Heart right ventricle (tissue), 16 donors: ENCODE measurements around the gene NLGN4X. TPM values are rescaled to one million over a fixed set of nuclear protein-coding genes. Genes with fewer than 3 reads are reported as not detected.
A peak's percentile ranks its signal among the peaks of the same experiment; 100 is the strongest.

ENCODE experiments used
- ATAC-seq, 8 donors: fragments of 200-7000 bp; cut with Tn5 transposase; one replicate each; pipeline ENCODE4 v1.9.1; 2020; ENCODE audit warnings: mild to moderate bottlenecking in 8 of 8, moderate library complexity in 8 of 8, moderate number of reproducible peaks in 1 of 8
- DNase-seq, 2 donors: peaks; one replicate each; pipeline ENCODE4 v3.0.0-alpha.2; 2020
- H3K27ac ChIP-seq, 10 donors: fragments of 200-600 bp; sonication (generic) in 2 of 10; one replicate each; pipeline versions ENCODE4 v1.5.0 to v1.8.0; 2020 to 2022; ENCODE audit warnings: mild to moderate bottlenecking in 3 of 10
- H3K27me3 ChIP-seq, 7 donors: fragments of 200-600 bp; one replicate each; pipeline ENCODE4 v1.8.0; 2021 to 2022; ENCODE audit warnings: mild to moderate bottlenecking in 2 of 7
- H3K36me3 ChIP-seq, 9 donors: fragments of 200-600 bp; sonication (generic) in 1 of 9; one replicate each; pipeline versions ENCODE4 v1.5.0 to v1.8.0; 2020 to 2022; ENCODE audit warnings: mild to moderate bottlenecking in 2 of 9
- H3K4me1 ChIP-seq, 9 donors: fragments of 200-600 bp; sonication (generic) in 1 of 9; one replicate each; pipeline versions ENCODE4 v1.5.0 to v1.8.0; 2020 to 2022; ENCODE audit warnings: mild to moderate bottlenecking in 4 of 9
- H3K4me3 ChIP-seq, 10 donors: fragments of 200-600 bp; sonication (generic) in 2 of 10; one replicate each; pipeline versions ENCODE4 v1.5.0 to v1.8.0; 2020 to 2022; ENCODE audit warnings: mild to moderate bottlenecking in 7 of 10, moderate library complexity in 2 of 10
- H3K9me3 ChIP-seq, 11 donors: fragments of 200-600 bp in 10 of 11; sonication (generic) in 2 of 11; one replicate each; pipeline versions ENCODE4 v1.5.0 to v1.8.0; 2013 to 2022; ENCODE audit warnings: mild to moderate bottlenecking in 2 of 11, control low read depth in 1 of 11, moderate library complexity in 1 of 11
- WGBS, 2 donors: extraction: QIAGEN DNeasy Blood & Tissue Kit; methylation state at CpG; one replicate each; pipeline ENCODE4 v1.1.7; 2013; ENCODE audit warnings: inconsistent platforms in 1 of 2; 5-methylcytosine and 5-hydroxymethylcytosine counted together
- intact Hi-C, 10 donors: fragments of 100-400 bp; cut with DNase I; formaldehyde crosslinking; loops; one replicate each; pipeline versions ENCODE4 v1.11.1 to v1.14.2; 2022
- polyA plus RNA-seq, 2 donors: library from polyadenylated mRNA; stranded (reverse); fragments of 200-250 nt; gene quantifications; one replicate each; pipeline ENCODE4 v1.2.3, GENCODE V29; 2013
- total RNA-seq, 10 donors: library from RNA; stranded (reverse); fragmentation: NEBNext Ultra II Directional in 3 of 10; extraction: Animal tissue kit (Norgen Biotek cat#: 25700) in 3 of 10; gene quantifications; one replicate each; pipeline versions ENCODE4 v1.2.1 to v1.2.4, GENCODE V29; 2021 to 2023
- TF ChIP-seq, protein P1 (sequence below), 9 donors: fragments of 200-600 bp; sonication (generic) in 2 of 9; IDR thresholded peaks; one replicate each; pipeline versions ENCODE4 v1.5.0 to v1.8.0; 2021 to 2022; ENCODE audit warnings: antibody characterized with exemption in 9 of 9, mild to moderate bottlenecking in 5 of 9, moderate library complexity in 1 of 9
- donor health status: Arrhythmogenic right ventricular cardiomyopathy.
- donor health status: ischemic (EF 13 %, LVEDD 7.1; RV severe dilation, severe dysfunction).
- donor health status: healthy with polysubstance abuse.
- donor health status: DM: no; HTN: yes; CAD: no.
- donor health status: DM: no; HTN: no; CAD: no.
- donor health status: ischemic (EF 25% LVEDD 6.9; RV normal size, moderate dysfunction).
- donor health status: ischemic (EF 25% LVEDD 5.7; RV mildly dilated, moderate dysfunction).
- donor health status: healthy.
- donor health status: DM: yes; HTN: yes; CAD: no.
- donor health status: Ischemic cardiomyopathy.
- donor health status: ischemic (EF 35%, LVEDD 5.7; RV mildly dilated, moderate dysfunction).
- donor health status: nonischemic (EF 11% LVEDD 7.7; RV severe dilation, severe dysfunction).
- donor health status: DM: yes; HTN: yes; CAD: no.
- donor health status: PGD.
- donor health status: ischemic (EF 29% LVEDD 5.4; RV normal size, mild dysfunction).
- donor health status: nonischemic (EF 23%, LVEDD 6.1; RV moderate dilation, normal function).

NLGN4X gene
- total and polyA plus RNA-seq, 12 donors, result 0.37 to 4.1 (median 1.6) TPM

DNA sequence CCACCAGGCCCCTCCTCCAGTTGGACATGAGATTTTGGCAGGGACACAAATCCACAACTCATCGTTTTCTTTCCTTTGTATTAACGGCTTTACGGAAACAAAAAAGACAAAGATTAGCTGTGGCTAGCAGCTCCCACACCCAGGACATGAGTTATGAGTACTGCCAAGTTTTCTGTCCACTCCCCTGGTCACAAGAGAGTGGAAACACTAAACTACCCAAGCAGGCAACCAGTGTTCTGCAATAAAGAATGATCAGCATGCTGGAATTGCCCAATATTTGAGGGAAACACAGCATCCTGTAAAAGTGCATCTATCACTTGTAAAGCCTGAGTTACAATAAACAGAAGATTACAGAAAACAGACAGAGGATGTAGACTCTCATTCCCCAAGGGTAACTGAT, 358.4 kb downstream of the NLGN4X start:
- TF ChIP-seq, protein P1, sequence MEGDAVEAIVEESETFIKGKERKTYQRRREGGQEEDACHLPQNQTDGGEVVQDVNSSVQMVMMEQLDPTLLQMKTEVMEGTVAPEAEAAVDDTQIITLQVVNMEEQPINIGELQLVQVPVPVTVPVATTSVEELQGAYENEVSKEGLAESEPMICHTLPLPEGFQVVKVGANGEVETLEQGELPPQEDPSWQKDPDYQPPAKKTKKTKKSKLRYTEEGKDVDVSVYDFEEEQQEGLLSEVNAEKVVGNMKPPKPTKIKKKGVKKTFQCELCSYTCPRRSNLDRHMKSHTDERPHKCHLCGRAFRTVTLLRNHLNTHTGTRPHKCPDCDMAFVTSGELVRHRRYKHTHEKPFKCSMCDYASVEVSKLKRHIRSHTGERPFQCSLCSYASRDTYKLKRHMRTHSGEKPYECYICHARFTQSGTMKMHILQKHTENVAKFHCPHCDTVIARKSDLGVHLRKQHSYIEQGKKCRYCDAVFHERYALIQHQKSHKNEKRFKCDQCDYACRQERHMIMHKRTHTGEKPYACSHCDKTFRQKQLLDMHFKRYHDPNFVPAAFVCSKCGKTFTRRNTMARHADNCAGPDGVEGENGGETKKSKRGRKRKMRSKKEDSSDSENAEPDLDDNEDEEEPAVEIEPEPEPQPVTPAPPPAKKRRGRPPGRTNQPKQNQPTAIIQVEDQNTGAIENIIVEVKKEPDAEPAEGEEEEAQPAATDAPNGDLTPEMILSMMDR (IDR thresholded peaks at IDR 0.05), result no peak
- DNase-seq (no peak), ATAC-seq (peak in 1 of 8 donors; percentile 59)
- WGBS, 2 donors, result 17 to 64% methylated on average over 3 of the region's 3 CpGs
- Histone ChIP-seq H3K4me3 (no peak overlapping the region), H3K4me1 (no peaks in the 10 kb centered on the region), H3K36me3 (no peaks in the 10 kb centered on the region), H3K9me3 (no peaks in the 10 kb centered on the region), H3K27me3 (no peaks in the 10 kb centered on the region), H3K27ac (no peak overlapping the region)
- intact Hi-C loops, result no loop called here

DNA sequence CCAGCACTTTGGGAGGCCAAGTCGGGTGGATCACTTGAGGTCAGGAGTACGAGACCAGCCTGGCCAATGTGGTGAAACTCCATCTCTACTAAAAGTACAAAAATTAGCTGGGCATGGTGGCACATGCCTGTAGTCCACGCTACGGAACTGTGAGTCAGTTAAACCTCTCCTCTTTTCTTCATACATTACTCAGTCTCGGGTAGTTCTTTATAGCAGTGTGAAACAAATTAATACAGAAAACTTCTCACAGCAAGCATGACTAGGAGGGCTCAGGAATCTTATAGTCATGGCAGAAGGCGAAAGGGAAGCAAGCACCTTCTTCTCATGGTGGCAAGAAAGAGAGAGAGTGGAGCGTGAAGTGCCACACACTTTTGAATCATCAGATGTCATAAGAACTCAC, 358.9 kb downstream of the NLGN4X start:
- H3K27me3 ChIP-seq, result no peaks in the 10 kb centered on the region
- ATAC-seq (no peak), DNase-seq (no peak)
- H3K4me1 ChIP-seq, result no peaks in the 10 kb centered on the region
- 81 to 88% methylated on average over 7 of the region's 7 CpGs for WGBS, 2 donors
- H3K9me3 ChIP-seq, result no peaks in the 10 kb centered on the region
- no peak overlapping the region for H3K4me3 ChIP-seq
- TF ChIP-seq, protein P1 (IDR thresholded peaks at IDR 0.05), result no peak
- intact Hi-C loops, result no loop called here
- no peak overlapping the region for H3K27ac ChIP-seq
- no peaks in the 10 kb centered on the region for H3K36me3 ChIP-seq

DNA sequence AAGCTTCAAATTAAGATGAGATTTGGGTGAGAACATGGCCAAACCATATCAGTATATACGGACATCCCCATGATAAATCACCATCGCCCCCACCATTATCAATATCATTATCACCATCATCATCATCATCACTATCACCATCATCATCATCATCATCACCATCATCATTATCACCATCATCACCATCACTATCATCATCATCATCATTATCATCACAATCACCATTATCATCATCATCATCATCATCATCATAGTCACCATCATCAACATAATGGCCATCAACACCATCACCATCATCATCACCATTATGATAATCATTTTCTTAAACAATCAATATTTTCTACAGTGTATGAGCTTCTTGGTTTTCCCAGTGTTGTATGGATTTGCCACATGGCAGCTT, 360.9 kb downstream of the NLGN4X start:
- ATAC-seq (no peak), DNase-seq (no peak)
- WGBS, 2 donors, result 84 to 93% methylated on average over 2 of the region's 2 CpGs
- H3K4me1 ChIP-seq, result no peaks in the 10 kb centered on the region
- H3K27ac ChIP-seq, result no peak overlapping the region
- intact Hi-C loops, result no loop called here
- no peak overlapping the region for H3K4me3 ChIP-seq
- H3K9me3 ChIP-seq, result no peaks in the 10 kb centered on the region
- no peaks in the 10 kb centered on the region for H3K36me3 ChIP-seq
- no peaks in the 10 kb centered on the region for H3K27me3 ChIP-seq
- TF ChIP-seq, protein P1 (IDR thresholded peaks at IDR 0.05), result no peak

DNA sequence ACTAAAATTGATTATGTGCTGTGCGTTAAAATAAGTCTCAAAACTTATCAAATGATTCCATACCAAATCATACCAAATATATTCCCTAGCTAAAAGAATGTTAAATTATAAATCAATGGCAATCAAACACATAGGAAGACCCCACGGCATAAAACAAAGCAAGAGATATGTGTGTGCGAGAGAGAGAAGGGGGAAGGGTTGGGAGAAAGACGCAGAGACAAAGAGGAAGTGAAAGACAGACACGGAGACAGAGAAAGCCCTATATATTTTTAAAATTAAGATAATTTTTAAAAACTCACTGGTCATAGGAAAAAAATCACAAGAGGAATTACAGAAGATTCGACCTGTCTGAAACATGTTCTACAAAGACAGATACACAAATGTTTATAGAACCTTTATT, 371.4 kb downstream of the NLGN4X start:
- H3K27ac ChIP-seq, result no peak overlapping the region
- no peaks in the 10 kb centered on the region for H3K4me1 ChIP-seq
- DNase-seq, result no peak
- 51 to 55% methylated on average over 6 of the region's 6 CpGs for WGBS, 2 donors
- no peaks in the 10 kb centered on the region for H3K36me3 ChIP-seq
- no peaks in the 10 kb centered on the region for H3K9me3 ChIP-seq
- no peaks in the 10 kb centered on the region for H3K27me3 ChIP-seq
- ATAC-seq, result no peak
- TF ChIP-seq, protein P1 (IDR thresholded peaks at IDR 0.05), result no peak
- intact Hi-C loops, result no loop called here
- no peak overlapping the region for H3K4me3 ChIP-seq

DNA sequence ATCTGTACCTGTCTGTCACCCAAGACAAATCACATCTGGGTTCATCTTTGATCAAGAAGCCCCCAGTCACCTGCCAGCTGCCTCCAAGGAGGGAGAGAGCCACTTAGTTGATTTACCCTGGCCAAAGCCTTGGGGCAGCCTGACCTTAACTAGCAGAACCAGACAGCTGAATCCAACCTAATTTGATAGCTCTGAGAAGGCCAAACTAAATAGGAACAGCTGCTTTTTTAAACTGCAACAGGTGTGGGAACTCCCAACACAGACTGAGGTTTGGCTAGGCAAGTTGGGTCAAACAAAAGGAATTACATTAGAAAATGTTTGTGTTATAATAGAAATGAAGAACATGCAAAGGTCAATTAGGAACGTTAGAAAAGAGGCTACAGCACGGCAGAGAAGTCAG, 375.7 kb downstream of the NLGN4X start:
- Histone ChIP-seq H3K27me3 (no peaks in the 10 kb centered on the region), H3K9me3 (no peaks in the 10 kb centered on the region), H3K4me3 (no peak overlapping the region), H3K36me3 (no peaks in the 10 kb centered on the region), H3K27ac (no peak overlapping the region), H3K4me1 (no peaks in the 10 kb centered on the region)
- no peak for DNase-seq
- WGBS, 2 donors, result 67 to 68% methylated on average over 2 of the region's 2 CpGs
- intact Hi-C loops, result no loop called here
- TF ChIP-seq, protein P1 (IDR thresholded peaks at IDR 0.05), result no peak
- ATAC-seq, result no peak
